Adrenal gland (tissue), 12 donors: ENCODE data around the gene AXIN2. TPM values are rescaled to one million over a fixed set of nuclear protein-coding genes. Genes with fewer than 3 reads are reported as not detected.

Source experiments
- DNase-seq, 7 donors: peaks; one replicate each; pipeline ENCODE4 v3.0.0-alpha.2; 2019 to 2020
- H3K27ac ChIP-seq, 5 donors: fragments of 200-600 bp; sonication (generic) in 4 of 5; 1 replicate in 3 of 5; 2 replicates in 2 of 5; pipeline versions ENCODE4 v1.5.1 to v1.8.0; 2016 to 2020; ENCODE audit warnings: mild to moderate bottlenecking in 1 of 5
- H3K27me3 ChIP-seq: fragments of 200-600 bp; 2 replicates; pipeline ENCODE4 v1.8.0; 2021
- H3K36me3 ChIP-seq, 2 donors: fragments of 200-600 bp; replicated peaks in 1 of 2; 1 replicate in 1 of 2; 2 replicates in 1 of 2; pipeline versions ENCODE4 v1.5.1 to v1.8.0; 2018 to 2022
- H3K4me1 ChIP-seq, 2 donors: fragments of 200-600 bp; replicated peaks in 1 of 2; 1 replicate in 1 of 2; 2 replicates in 1 of 2; pipeline versions ENCODE4 v1.5.1 to v1.8.0; 2018 to 2021
- H3K4me3 ChIP-seq, 4 donors: fragments of 200-600 bp; sonication (generic) in 3 of 4; one replicate each; pipeline ENCODE4 v1.5.1; 2016 to 2018
- H3K9me3 ChIP-seq, 3 donors: fragments of 200-600 bp; sonication (generic) in 1 of 3; replicated peaks in 1 of 3; 1 replicate in 2 of 3; 2 replicates in 1 of 3; pipeline versions ENCODE4 v1.5.1 to v1.8.0; 2016 to 2021
- CTCF ChIP-seq, 6 experiments: fragments of 450-650 bp in 4 of 6; fragments of 200-600 bp in 2 of 6; sonication (generic) in 1 of 6; IDR thresholded peaks; 1 replicate in 5 of 6; 2 replicates in 1 of 6; pipeline versions ENCODE4 v1.5.1 to v1.8.0; 2016 to 2021; ENCODE audit warnings: antibody characterized with exemption in 6 of 6, mild to moderate bottlenecking in 2 of 6, moderate library complexity in 1 of 6
- POLR2A ChIP-seq, 2 donors: fragments of 450-650 bp; IDR thresholded peaks; one replicate each; pipeline ENCODE4 v1.6.1; 2017; ENCODE audit warnings: antibody characterized with exemption in 2 of 2, mild to moderate bottlenecking in 2 of 2, moderate library complexity in 1 of 2
- WGBS, 4 donors: extraction: QIAGEN DNeasy Blood & Tissue Kit in 2 of 4; methylation state at CpG; one replicate each; pipeline versions ENCODE4 v1.1.5 to v1.1.7; 2013 to 2017; 5-methylcytosine and 5-hydroxymethylcytosine counted together
- intact Hi-C, 2 donors: fragments of 100-400 bp; cut with DNase I; formaldehyde crosslinking; loops; one replicate each; pipeline versions ENCODE4 v1.14.1 to v1.15.0; 2022 to 2023
- polyA plus RNA-seq, 3 donors: library from polyadenylated mRNA; stranded (reverse); fragments of 200-250 nt in 2 of 3; fragments of 350-450 nt in 1 of 3; fragmentation: Illumina TruSeq in 1 of 3; extraction: RNeasy Lipid Tissue Mini Kit (QIAGEN cat#74804) in 1 of 3; gene quantifications; one replicate each; pipeline ENCODE4 v1.2.3, GENCODE V29; 2013 to 2014
- total RNA-seq, 9 donors: library from RNA; depleted of rRNA in 4 of 9; stranded (reverse); fragments of >200 nt in 4 of 9; fragments of 120-200 nt in 1 of 9; fragmentation: NEBNext Ultra II Directional in 1 of 9; extraction: Animal tissue kit (Norgen Biotek cat#: 25700) in 1 of 9; gene quantifications; one replicate each; pipeline versions ENCODE4 v1.1.0 to v1.2.4, GENCODE V29; 2013 to 2023
- donor health status: healthy with polysubstance abuse.
- donor health status: Bipolar disorder and iron deficiency.
- donor health status: DM: yes; HTN: yes; CAD: no.
- donor health status: DM: no; HTN: no; CAD: no.
- donor health status: DM: no; HTN: no; CAD: no.
- donor health status: DM: yes; HTN: yes; CAD: no.

Gene AXIN2
- total and polyA plus RNA-seq, 12 donors, result 4.4 to 47.3 (median 18.3) TPM

GRCh38 chr17:65545705-65546523, 15.5 kb downstream of the AXIN2 start:
- peaks cover 19 to 53% of the 10 kb centered on the region in 2 donors for H3K4me1 ChIP-seq
- no peak for DNase-seq
- no peaks in the 10 kb centered on the region for H3K9me3 ChIP-seq
- H3K36me3 ChIP-seq, result peaks cover 0 to 28% of the 10 kb centered on the region in 2 donors
- H3K27ac ChIP-seq, result no peak overlapping the region
- TF ChIP-seq POLR2A (IDR thresholded peaks at IDR 0.05) (no peak), CTCF (IDR thresholded peaks at IDR 0.05) (no peak)
- WGBS, 4 donors, result 81 to 91% (median 86%) methylated on average over 11 to 17 of the region's 17 CpGs
- no peaks in the 10 kb centered on the region for H3K27me3 ChIP-seq
- intact Hi-C loops, result no loop called here
- H3K4me3 ChIP-seq, result no peak overlapping the region

- Histone ChIP-seq H3K36me3 (peaks cover 0 to 37% of the 10 kb centered on the region in 2 donors), H3K4me3 (no peak overlapping the region), H3K27ac (no peak overlapping the region), H3K27me3 (no peaks in the 10 kb centered on the region), H3K4me1 (peaks cover 19 to 41% of the 10 kb centered on the region in 2 donors), H3K9me3 (no peaks in the 10 kb centered on the region)
- 61 to 74% (median 71%) methylated on average over 11 of the region's 11 CpGs for WGBS, 4 donors
- no peak for DNase-seq
- intact Hi-C loops, result no loop called here
- TF ChIP-seq CTCF (IDR thresholded peaks at IDR 0.05) (no peak), POLR2A (IDR thresholded peaks at IDR 0.05) (no peak)
Measured at GRCh38 chr17:65544672-65545071, 16.8 kb downstream of the AXIN2 start.

- Histone ChIP-seq H3K4me1 (peaks cover 13 to 29% of the 10 kb centered on the region in 2 donors), H3K9me3 (no peaks in the 10 kb centered on the region), H3K4me3 (no peak overlapping the region), H3K27me3 (no peaks in the 10 kb centered on the region), H3K27ac (no peak overlapping the region), H3K36me3 (peaks cover 0 to 35% of the 10 kb centered on the region in 2 donors)
- DNase-seq, result no peak
- intact Hi-C loops, result no loop called here
- TF ChIP-seq POLR2A (IDR thresholded peaks at IDR 0.05), result no peak
Measured at GRCh38 chr17:65542610-65543009, 18.8 kb downstream of the AXIN2 start.

- no peak overlapping the region for H3K4me3 ChIP-seq
- H3K27me3 ChIP-seq, result no peaks in the 10 kb centered on the region
- intact Hi-C loops, result no loop called here
- peaks cover 8 to 25% of the 10 kb centered on the region in 2 donors for H3K4me1 ChIP-seq
- TF ChIP-seq CTCF (IDR thresholded peaks at IDR 0.05) (no peak), POLR2A (IDR thresholded peaks at IDR 0.05) (no peak)
- peaks cover 0 to 41% of the 10 kb centered on the region in 2 donors for H3K36me3 ChIP-seq
- H3K9me3 ChIP-seq, result no peaks in the 10 kb centered on the region
- DNase-seq, result no peak
- no peak overlapping the region for H3K27ac ChIP-seq
- WGBS, 4 donors, result 60 to 100% (median 86%) methylated on average over 1 of the region's 1 CpG
Measured at GRCh38 chr17:65542067-65542466, 19.4 kb downstream of the AXIN2 start.

- no peak for DNase-seq
- TF ChIP-seq POLR2A (IDR thresholded peaks at IDR 0.05), result no peak
- no peak for TF ChIP-seq CTCF (IDR thresholded peaks at IDR 0.05)
- no peaks in the 10 kb centered on the region for H3K9me3 ChIP-seq
- H3K4me1 ChIP-seq, result peaks cover 6 to 19% of the 10 kb centered on the region in 2 donors
- intact Hi-C loops, result no loop called here
- peaks cover 0 to 42% of the 10 kb centered on the region in 2 donors for H3K36me3 ChIP-seq
- no peaks in the 10 kb centered on the region for H3K27me3 ChIP-seq
- H3K27ac ChIP-seq, result no peak overlapping the region
- no peak overlapping the region for H3K4me3 ChIP-seq
- WGBS, 4 donors, result 84 to 87% (median 86%) methylated on average over 5 to 8 of the region's 8 CpGs
Measured at GRCh38 chr17:65541453-65541852, 20.0 kb downstream of the AXIN2 start.
